Measurements from ENCODE around the gene COPS6. TPM values are rescaled to one million over a fixed set of nuclear protein-coding genes. Genes with fewer than 3 reads are reported as not detected.

The COPS6 gene
- polyA plus RNA-seq, 1 donor (not counting 4 experiments of a cell fraction or from before 2014, with no cell fraction given) = 171 TPM

DNA sequence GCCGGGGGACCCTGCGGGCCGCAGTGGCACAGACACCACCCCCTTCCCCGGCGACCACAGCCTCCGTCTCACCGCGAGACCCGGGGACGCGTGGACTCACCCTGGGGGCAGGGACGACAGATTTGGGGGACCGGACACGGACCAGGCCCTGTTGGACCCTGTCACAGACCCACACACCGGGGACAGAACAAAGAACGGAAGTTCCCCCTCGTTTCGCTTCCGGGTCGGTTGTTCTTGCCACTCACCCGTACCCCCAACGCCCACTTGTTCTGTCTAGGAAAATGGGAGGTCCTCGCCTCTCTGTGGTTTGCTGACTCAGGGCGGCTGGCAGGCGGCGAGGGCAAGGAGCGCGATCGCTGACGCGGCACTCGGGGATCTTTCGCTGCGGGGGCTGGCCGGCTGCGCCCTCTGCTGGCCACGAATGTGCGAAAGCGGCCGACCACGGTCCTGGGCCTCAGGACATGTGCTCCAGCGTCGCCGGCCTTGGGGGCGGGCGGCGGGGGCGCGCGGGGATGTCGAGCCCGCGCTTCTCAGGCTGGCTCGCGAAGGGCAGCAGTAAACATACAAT, 7.2 kb upstream of the COPS6 start, which contains the start of gene ZNF3:
Gene ZNF3 (minus strand): TSS at position 189 of the 568 bp plus-strand sequence. CDS start 4,366 bp downstream, outside the sequence.
- Histone ChIP-seq H4K20me1 (ENCODE audit: control insufficient read depth, extremely low read depth, insufficient read depth, low read length) (no peaks in the 10 kb centered on the region), H3K36me3 (ENCODE audit: control insufficient read depth in 2 of 2, extremely low read depth in 1 of 2, insufficient read depth in 2 of 2, low read length in 2 of 2) (peaks cover 13 to 19% of the 10 kb centered on the region in 2 experiments), H3K4me3 (ENCODE audit: control insufficient read depth in 2 of 3, extremely low read depth in 1 of 3, insufficient read depth in 2 of 3, low read depth in 1 of 3, low read length in 3 of 3) (peak within 1 kb of the TSS; percentile 83 to 99 (median 99)), H3K4me1 (ENCODE audit: control insufficient read depth, extremely low read depth, insufficient read depth, low read length) (peaks cover 15% of the 10 kb centered on the region), H2AFZ (ENCODE audit: control insufficient read depth, low read length) (peak within 1 kb of the TSS; percentile 86), H3K27ac (ENCODE audit: control insufficient read depth, insufficient read depth, low read length) (peak within 1 kb of the TSS; percentile 89), H3K4me2 (ENCODE audit: control insufficient read depth, extremely low read depth, insufficient read depth, low read depth, low read length) (peak within 1 kb of the TSS; percentile 88), H3K9ac (ENCODE audit: control insufficient read depth, extremely low read depth, insufficient read depth, low read length) (peak within 1 kb of the TSS; percentile 95), H3K27me3 (ENCODE audit: control insufficient read depth, extremely low read depth, insufficient read depth, low read length) (no peaks in the 10 kb centered on the region), H3K79me2 (ENCODE audit: control insufficient read depth, insufficient read depth, low read length) (peaks cover 47% of the 10 kb centered on the region), H3K9me1 (ENCODE audit: control insufficient read depth, extremely low read depth, insufficient read depth, low read length) (no peaks in the 10 kb centered on the region), H3K9me3 (ENCODE audit: control insufficient read depth, low read depth, low read length) (no peaks in the 10 kb centered on the region)
- DNase-seq (ENCODE audit: low read depth, low spot score) = peak; percentile 91
- peak; percentile 69 for FAIRE-seq
- TF ChIP-seq, protein P1, sequence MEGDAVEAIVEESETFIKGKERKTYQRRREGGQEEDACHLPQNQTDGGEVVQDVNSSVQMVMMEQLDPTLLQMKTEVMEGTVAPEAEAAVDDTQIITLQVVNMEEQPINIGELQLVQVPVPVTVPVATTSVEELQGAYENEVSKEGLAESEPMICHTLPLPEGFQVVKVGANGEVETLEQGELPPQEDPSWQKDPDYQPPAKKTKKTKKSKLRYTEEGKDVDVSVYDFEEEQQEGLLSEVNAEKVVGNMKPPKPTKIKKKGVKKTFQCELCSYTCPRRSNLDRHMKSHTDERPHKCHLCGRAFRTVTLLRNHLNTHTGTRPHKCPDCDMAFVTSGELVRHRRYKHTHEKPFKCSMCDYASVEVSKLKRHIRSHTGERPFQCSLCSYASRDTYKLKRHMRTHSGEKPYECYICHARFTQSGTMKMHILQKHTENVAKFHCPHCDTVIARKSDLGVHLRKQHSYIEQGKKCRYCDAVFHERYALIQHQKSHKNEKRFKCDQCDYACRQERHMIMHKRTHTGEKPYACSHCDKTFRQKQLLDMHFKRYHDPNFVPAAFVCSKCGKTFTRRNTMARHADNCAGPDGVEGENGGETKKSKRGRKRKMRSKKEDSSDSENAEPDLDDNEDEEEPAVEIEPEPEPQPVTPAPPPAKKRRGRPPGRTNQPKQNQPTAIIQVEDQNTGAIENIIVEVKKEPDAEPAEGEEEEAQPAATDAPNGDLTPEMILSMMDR (optimal IDR thresholded peaks at IDR 0.05 in 1 of 3, IDR thresholded peaks at IDR 0.05 in 1 of 3, conservative IDR thresholded peaks at IDR 0.05 in 1 of 3; ENCODE audit: extremely low read depth in 1 of 3, insufficient read depth in 2 of 3, low read length in 3 of 3) = peak; percentile 59 to 95 (median 87)
- no peak for TF ChIP-seq EZH2 (IDR thresholded peaks at IDR 0.05; ENCODE audit: low read length)
- dilution Hi-C loops (cut with MboI; ENCODE audit: extremely low pct_ligation_motif_present, low sequenced_read_pairs) = no loop called here

GRCh38 chr7:100082978-100083377, 5.8 kb upstream of the COPS6 start:
- Histone ChIP-seq H3K9me1 (ENCODE audit: control insufficient read depth, extremely low read depth, insufficient read depth, low read length) (no peaks in the 10 kb centered on the region), H4K20me1 (ENCODE audit: control insufficient read depth, extremely low read depth, insufficient read depth, low read length) (no peaks in the 10 kb centered on the region), H3K9ac (ENCODE audit: control insufficient read depth, extremely low read depth, insufficient read depth, low read length) (no peak overlapping the region), H3K27ac (ENCODE audit: control insufficient read depth, insufficient read depth, low read length) (no peak overlapping the region), H3K4me3 (ENCODE audit: control insufficient read depth in 2 of 3, extremely low read depth in 1 of 3, insufficient read depth in 2 of 3, low read depth in 1 of 3, low read length in 3 of 3) (no peak overlapping the region), H3K4me2 (ENCODE audit: control insufficient read depth, extremely low read depth, insufficient read depth, low read depth, low read length) (no peak overlapping the region), H3K36me3 (ENCODE audit: control insufficient read depth in 2 of 2, extremely low read depth in 1 of 2, insufficient read depth in 2 of 2, low read length in 2 of 2) (peaks cover 8 to 13% of the 10 kb centered on the region in 2 experiments), H2AFZ (ENCODE audit: control insufficient read depth, low read length) (no peak overlapping the region), H3K4me1 (ENCODE audit: control insufficient read depth, extremely low read depth, insufficient read depth, low read length) (peaks cover 29% of the 10 kb centered on the region), H3K79me2 (ENCODE audit: control insufficient read depth, insufficient read depth, low read length) (peaks cover 35% of the 10 kb centered on the region), H3K9me3 (ENCODE audit: control insufficient read depth, low read depth, low read length) (no peaks in the 10 kb centered on the region), H3K27me3 (ENCODE audit: control insufficient read depth, extremely low read depth, insufficient read depth, low read length) (no peaks in the 10 kb centered on the region)
- no peak for DNase-seq (ENCODE audit: low read depth, low spot score)
- dilution Hi-C loops (cut with MboI; ENCODE audit: extremely low pct_ligation_motif_present, low sequenced_read_pairs) = no loop called here
- FAIRE-seq = no peak
- TF ChIP-seq, protein P1 (optimal IDR thresholded peaks at IDR 0.05 in 1 of 3, IDR thresholded peaks at IDR 0.05 in 1 of 3, conservative IDR thresholded peaks at IDR 0.05 in 1 of 3; ENCODE audit: extremely low read depth in 1 of 3, insufficient read depth in 2 of 3, low read length in 3 of 3) = no peak

Measured in keratinocyte (primary cell).